GM10266 (cell line): ENCODE results near the gene NUS1.
"Not testable (repeated sequence)": the region's sequence is repeated elsewhere in the genome, so short reads cannot be mapped to it uniquely, and the experiment has no call there.

Experiments
- DNase-seq: peaks from one replicate; pipeline ENCODE4 v3.0.0; 2012; ENCODE audit errors: extremely low spot score
- CTCF ChIP-seq: IDR thresholded peaks from 2 replicates; pipeline ENCODE4 v1.5.1; 2012; ENCODE audit warnings: mild to moderate bottlenecking, low read depth; ENCODE audit not compliant: control insufficient read depth, insufficient read depth; ENCODE audit errors: missing control alignments

Gene NUS1

GRCh38 chr6:117684749-117685148, 9.5 kb downstream of the NUS1 start:
- no peak for DNase-seq
- TF ChIP-seq CTCF = no peak

- DNase-seq = no peak
- TF ChIP-seq CTCF = no peak
Observed at GRCh38 chr6:117685359-117685758, 10.1 kb downstream of the NUS1 start.

GRCh38 chr6:117687021-117687648, 11.9 kb downstream of the NUS1 start:
- no peak for DNase-seq

GRCh38 chr6:117689584-117689983, 14.3 kb downstream of the NUS1 start:
- not testable (repeated sequence) for DNase-seq

More at GRCh38 chr6:117687021-117687648, 11.9 kb downstream of the NUS1 start:
- no peak for TF ChIP-seq CTCF

GRCh38 chr6:117706504-117706903, 31.2 kb downstream of the NUS1 start:
- DNase-seq = no peak
- no peak for TF ChIP-seq CTCF

GRCh38 chr6:117706936-117707509, 31.8 kb downstream of the NUS1 start:
- DNase-seq = not testable (repeated sequence)

GRCh38 chr6:117711369-117711768, 36.1 kb downstream of the NUS1 start:
- no peak for DNase-seq
- TF ChIP-seq CTCF = peak; percentile 12

- no peak for TF ChIP-seq CTCF
- no peak for DNase-seq
Observed at GRCh38 chr6:117718895-117719294, 43.6 kb downstream of the NUS1 start.

- DNase-seq = not testable (repeated sequence)
Observed at GRCh38 chr6:117721520-117721919, 46.3 kb downstream of the NUS1 start.
